HCT116 (cell line): ENCODE data around the gene UNC5C. TPM values are rescaled to one million over a fixed set of nuclear protein-coding genes. Genes with fewer than 3 reads are reported as not detected.

ENCODE experiments used
- ATAC-seq: fragments of 200-7000 bp; cut with Tn5 transposase; 2 replicates; pipeline ENCODE4 v1.9.1; 2020; ENCODE audit warnings: mild to moderate bottlenecking, moderate library complexity
- BruUV-seq: library from RNA; stranded (reverse); fragments of 400-500 nt; replicated peaks from 2 replicates; lab custom pipeline; 2021; lab: Mats Ljungman, UMichigan
- CTCF ChIA-PET: fragments of 300-600 bp; sonication (Branson Sonifier 250); formaldehyde crosslinking; loops from one replicate; lab custom pipeline; 2021; ENCODE audit warnings: antibody characterized with exemption; lab: Charles Lee
- POLR2A ChIA-PET: fragments of 300-600, 350-600 bp; sonication (Branson Sonifier 250); formaldehyde crosslinking; loops from one replicate; lab custom pipeline; 2021; ENCODE audit warnings: antibody characterized with exemption; lab: Charles Lee
- RAD21 ChIA-PET, 2 experiments: fragments of 300-600 bp; sonication (Branson Sonifier 250); formaldehyde crosslinking; loops; one replicate each; lab custom pipeline; 2023; ENCODE audit warnings: low total read pairs in 2 of 2; ENCODE audit not compliant: uncharacterized antibody in 2 of 2, unreplicated experiment in 2 of 2, low non-redundant PET in 1 of 2; lab: Charles Lee
- DNase-seq: peaks from one replicate; pipeline ENCODE4 v3.0.0-alpha.2; 2010; ENCODE audit warnings: low read depth, low spot score
- H2AFZ ChIP-seq: fragments of 200-600 bp; shearing (Covaris generic), sonication (generic); 2 replicates; pipeline ENCODE4 v1.6.1; 2017; ENCODE audit warnings: low read depth, mixed run types, mixed read lengths, antibody characterized with exemption, low read length; ENCODE audit not compliant: poor library complexity, severe bottlenecking
- H3K27ac ChIP-seq: 2 replicates; pipeline ENCODE4 v1.5.1; 2012; ENCODE audit warnings: low read depth, low read length
- H3K27me3 ChIP-seq: fragments of 200-600 bp; sonication (generic); 2 replicates; pipeline ENCODE4 v1.6.1; 2016; ENCODE audit warnings: mixed run types, low read length, mixed read lengths; ENCODE audit not compliant: insufficient read depth
- H3K36me3 ChIP-seq, 2 experiments: fragments of 200-500 bp in 1 of 2; fragments of 200-600 bp in 1 of 2; sonication (Bioruptor generic) in 1 of 2; sonication (generic) in 1 of 2; 2 replicates each; pipeline versions ENCODE4 v1.5.1 to v1.6.1; 2014 to 2016; ENCODE audit warnings: low read length in 2 of 2, inconsistent platforms in 1 of 2, mixed read lengths in 1 of 2, mixed run types in 1 of 2; ENCODE audit not compliant: insufficient read depth in 2 of 2, control insufficient read depth in 1 of 2
- H3K4me1 ChIP-seq, 2 experiments: fragments of 200-600 bp in 1 of 2; sonication (generic) in 1 of 2; 2 replicates each; pipeline versions ENCODE4 v1.5.1 to v1.6.1; 2012 to 2017; ENCODE audit warnings: low read length in 2 of 2, inconsistent platforms in 1 of 2, mild to moderate bottlenecking in 1 of 2, mixed read lengths in 1 of 2, mixed run types in 1 of 2, moderate library complexity in 1 of 2; ENCODE audit not compliant: insufficient read depth in 2 of 2, control insufficient read depth in 1 of 2
- H3K4me2 ChIP-seq: fragments of 200-600 bp; sonication (generic); 2 replicates; pipeline ENCODE4 v1.6.1; 2017; ENCODE audit warnings: mixed run types, low read length, mixed read lengths
- H3K4me3 ChIP-seq, 2 experiments: fragments of 200-600 bp in 1 of 2; sonication (generic) in 1 of 2; replicated peaks in 1 of 2; 2 replicates each; pipeline ENCODE4 v1.5.1; 2011 to 2016; ENCODE audit warnings: low read length in 2 of 2, control low read depth in 1 of 2, low read depth in 1 of 2, mild to moderate bottlenecking in 1 of 2, mixed read lengths in 1 of 2, mixed run types in 1 of 2
- H3K79me2 ChIP-seq: fragments of 200-600 bp; sonication (generic); 2 replicates; pipeline ENCODE4 v1.6.1; 2017; ENCODE audit warnings: mild to moderate bottlenecking, mixed run types, low read length, moderate library complexity, mixed read lengths; ENCODE audit not compliant: insufficient read depth
- H3K9ac ChIP-seq: fragments of 200-600 bp; sonication (generic); 2 replicates; pipeline ENCODE4 v1.6.1; 2016; ENCODE audit warnings: low read length, mixed read lengths
- H3K9me2 ChIP-seq: fragments of 200-600 bp; sonication (generic), shearing (Covaris generic); 2 replicates; pipeline ENCODE4 v1.6.1; 2017; ENCODE audit warnings: mixed run types, mild to moderate bottlenecking, moderate library complexity; ENCODE audit not compliant: insufficient read depth
- H3K9me3 ChIP-seq, 2 experiments: fragments of 200-500 bp in 1 of 2; fragments of 200-600 bp in 1 of 2; sonication (Bioruptor generic) in 1 of 2; sonication (generic) in 1 of 2; 2 replicates each; pipeline ENCODE4 v1.6.1; 2014 to 2017; ENCODE audit warnings: low read length in 2 of 2, mixed read lengths in 2 of 2, inconsistent platforms in 1 of 2, low read depth in 1 of 2, mild to moderate bottlenecking in 1 of 2, mixed run types in 1 of 2, moderate library complexity in 1 of 2; ENCODE audit not compliant: control insufficient read depth in 1 of 2, insufficient read depth in 1 of 2
- H4K20me1 ChIP-seq: fragments of 200-600 bp; sonication (generic), shearing (Covaris generic); 2 replicates; pipeline ENCODE4 v1.6.1; 2017; ENCODE audit warnings: mixed run types, mild to moderate bottlenecking, moderate library complexity; ENCODE audit not compliant: insufficient read depth
- ATF3 ChIP-seq: IDR thresholded peaks from 2 replicates; pipeline ENCODE4 v1.6.1; 2012
- CBX3 ChIP-seq: IDR thresholded peaks from 2 replicates; pipeline ENCODE4 v1.6.1; 2012; ENCODE audit warnings: low read depth
- EGR1 ChIP-seq: IDR thresholded peaks from 2 replicates; pipeline ENCODE4 v1.6.1; 2012; ENCODE audit warnings: low read depth
- ELF1 ChIP-seq: IDR thresholded peaks from 2 replicates; pipeline ENCODE4 v1.6.1; 2012; ENCODE audit warnings: low read depth, borderline replicate concordance
- EZH2 ChIP-seq: fragments of 200-600 bp; sonication (generic); IDR thresholded peaks from 2 replicates; pipeline ENCODE4 v1.6.1; 2017; ENCODE audit warnings: antibody characterized with exemption, mixed run types
- FOSL1 ChIP-seq: IDR thresholded peaks from 2 replicates; pipeline ENCODE4 v1.6.1; 2012; ENCODE audit warnings: low read depth
- POLR2A ChIP-seq: IDR thresholded peaks from 2 replicates; pipeline ENCODE4 v1.7.0; 2011; ENCODE audit warnings: borderline replicate concordance; ENCODE audit not compliant: insufficient read depth, insufficient read length; ENCODE audit errors: extremely low read depth
- POLR2AphosphoS5 ChIP-seq: IDR thresholded peaks from 2 replicates; pipeline ENCODE4 v1.6.1; 2011; ENCODE audit warnings: mild to moderate bottlenecking, low read depth, low read length, moderate library complexity
- RAD21 ChIP-seq: IDR thresholded peaks from 2 replicates; pipeline ENCODE4 v1.6.1; 2012; ENCODE audit warnings: low read depth, mild to moderate bottlenecking
- REST ChIP-seq: IDR thresholded peaks from 2 replicates; pipeline ENCODE4 v1.6.1; 2012; ENCODE audit warnings: low read depth
- SIN3A ChIP-seq: IDR thresholded peaks from 2 replicates; pipeline ENCODE4 v1.6.1; 2012; ENCODE audit warnings: low read depth
- SP1 ChIP-seq: IDR thresholded peaks from 2 replicates; pipeline ENCODE4 v1.6.1; 2012; ENCODE audit warnings: low read depth
- SRF ChIP-seq: IDR thresholded peaks from 2 replicates; pipeline ENCODE4 v1.6.1; 2012; ENCODE audit warnings: low read depth
- ZBTB33 ChIP-seq: IDR thresholded peaks from 2 replicates; pipeline ENCODE4 v1.6.1; 2011; ENCODE audit warnings: mild to moderate bottlenecking, low read length, moderate library complexity; ENCODE audit not compliant: insufficient replicate concordance; ENCODE audit errors: extremely low read depth
- ZNF274 ChIP-seq: fragments of 200-500 bp; sonication (Bioruptor generic); IDR thresholded peaks from 2 replicates; pipeline ENCODE4 v1.6.1; 2014; ENCODE audit warnings: mild to moderate bottlenecking, low read depth, low read length, inconsistent platforms
- intact Hi-C: fragments of 100-400 bp; cut with micrococcal nuclease; formaldehyde crosslinking; loops from 2 replicates; pipeline ENCODE4 v1.10.0; 2022
- total RNA-seq: library from RNA; stranded (reverse); gene quantifications from one replicate; pipeline ENCODE4 v1.2.1, GENCODE V29; 2021; ENCODE audit not compliant: unreplicated experiment

UNC5C gene
- total RNA-seq, 1 experiment from 2014 or later: not detected

GRCh38 chr4:95343235-95343634 is 205.5 kb downstream of the UNC5C start:
- no peak overlapping the region for H2AFZ ChIP-seq
- H3K36me3 ChIP-seq: no peaks in the 10 kb centered on the region
- ATAC-seq: no peak
- H4K20me1 ChIP-seq: no peaks in the 10 kb centered on the region
- no TSS peak for BruUV-seq
- no peak for DNase-seq
- ChIA-PET RAD21 (no interaction called here), POLR2A (no interaction called here), CTCF (no interaction called here)
- no peak overlapping the region for H3K4me3 ChIP-seq
- H3K27me3 ChIP-seq: no peaks in the 10 kb centered on the region
- TF ChIP-seq SIN3A (no peak), POLR2A (no peak), ELF1 (no peak), ZBTB33 (no peak), EGR1 (no peak), FOSL1 (no peak), EZH2 (no peak), ATF3 (no peak), RAD21 (no peak), REST (no peak), POLR2AphosphoS5 (no peak), CBX3 (no peak), SP1 (no peak), ZNF274 (no peak), SRF (no peak)
- no peaks in the 10 kb centered on the region for H3K4me1 ChIP-seq
- no peaks in the 10 kb centered on the region for H3K79me2 ChIP-seq
- peaks cover 0 to 9% of the 10 kb centered on the region in 2 experiments; a peak in 1 of 4 replicates for H3K9me3 ChIP-seq
- no peak overlapping the region for H3K4me2 ChIP-seq
- no peak overlapping the region for H3K9ac ChIP-seq
- H3K9me2 ChIP-seq: no peaks in the 10 kb centered on the region
- H3K27ac ChIP-seq: no peak overlapping the region
- intact Hi-C loops: no loop called here
